HTERT RPE-1 (cell line): ENCODE measurements around the gene ZNF827.

Experiments used
- in situ Hi-C: fragments of 300-500 bp; cut with MboI; formaldehyde crosslinking; loops from 4 replicates; pipeline ENCODE4 v1.14.3; 2020; ENCODE audit warnings: low sequenced_read_pairs

The ZNF827 gene

GRCh38 chr4:145868637-145869409, 69.8 kb downstream of the ZNF827 start:
- in situ Hi-C loops = no loop called here

GRCh38 chr4:145867406-145867805, 71.2 kb downstream of the ZNF827 start:
- in situ Hi-C loops = no loop called here

- in situ Hi-C loops = no loop called here
Observed at GRCh38 chr4:145866991-145867390, 71.6 kb downstream of the ZNF827 start.

- in situ Hi-C loops = no loop called here
Observed at GRCh38 chr4:145865274-145865941, 73.2 kb downstream of the ZNF827 start.

- in situ Hi-C loops = no loop called here
Observed at GRCh38 chr4:145863191-145863590, 75.4 kb downstream of the ZNF827 start.

GRCh38 chr4:145861336-145862318, 77.0 kb downstream of the ZNF827 start:
- in situ Hi-C loops = no loop called here

GRCh38 chr4:145860897-145861296, 77.7 kb downstream of the ZNF827 start:
- in situ Hi-C loops = no loop called here

GRCh38 chr4:145860446-145860845, 78.2 kb downstream of the ZNF827 start:
- in situ Hi-C loops = no loop called here

GRCh38 chr4:145859926-145860325, 78.7 kb downstream of the ZNF827 start:
- in situ Hi-C loops = no loop called here

GRCh38 chr4:145859426-145859825, 79.2 kb downstream of the ZNF827 start:
- in situ Hi-C loops = no loop called here

- in situ Hi-C loops = no loop called here
Observed at GRCh38 chr4:145852256-145852839, 86.3 kb downstream of the ZNF827 start.

GRCh38 chr4:145851511-145852201, 87.0 kb downstream of the ZNF827 start:
- in situ Hi-C loops = no loop called here

- in situ Hi-C loops = no loop called here
Observed at GRCh38 chr4:145847764-145848163, 90.9 kb downstream of the ZNF827 start.

GRCh38 chr4:145845118-145845517, 93.5 kb downstream of the ZNF827 start:
- in situ Hi-C loops = no loop called here

GRCh38 chr4:145843639-145844038, 95.0 kb downstream of the ZNF827 start:
- in situ Hi-C loops = no loop called here

- in situ Hi-C loops = no loop called here
Observed at GRCh38 chr4:145843148-145843547, 95.5 kb downstream of the ZNF827 start.

- in situ Hi-C loops = no loop called here
Observed at GRCh38 chr4:145842224-145842887, 96.3 kb downstream of the ZNF827 start.

- in situ Hi-C loops = no loop called here
Observed at GRCh38 chr4:145840801-145841200, 97.8 kb downstream of the ZNF827 start.

- in situ Hi-C loops = no loop called here
Observed at GRCh38 chr4:145840162-145840768, 98.4 kb downstream of the ZNF827 start.
